ENCODE data around the gene CACNA2D1.

Gene CACNA2D1

GRCh38 chr7:82318786-82319185 lies 124.8 kb downstream of the CACNA2D1 start:
- Histone ChIP-seq H3K9ac (ENCODE audit: low read length) (no peak overlapping the region), H3K36me3 (ENCODE audit: control insufficient read depth, insufficient read depth, low read length) (no peaks in the 10 kb centered on the region), H3K27me3 (ENCODE audit: control insufficient read depth, insufficient read depth, low read length) (no peaks in the 10 kb centered on the region), H3K4me3 (ENCODE audit: low read depth, low read length) (no peak overlapping the region), H3K9me3 (ENCODE audit: control insufficient read depth, insufficient read depth, low read depth, low read length) (no peaks in the 10 kb centered on the region; the same call in 1 of the 2 replicates), H3K27ac (ENCODE audit: low read depth, low read length) (no peak overlapping the region), H3K4me1 (ENCODE audit: control insufficient read depth, insufficient read depth, low read length) (peaks cover 28% of the 10 kb centered on the region)

- Histone ChIP-seq H3K27me3 (ENCODE audit: control insufficient read depth, insufficient read depth, low read length) (no peaks in the 10 kb centered on the region), H3K4me3 (ENCODE audit: low read depth, low read length) (no peak overlapping the region), H3K9me3 (ENCODE audit: control insufficient read depth, insufficient read depth, low read depth, low read length) (no peaks in the 10 kb centered on the region; the same call in 1 of the 2 replicates), H3K36me3 (ENCODE audit: control insufficient read depth, insufficient read depth, low read length) (no peaks in the 10 kb centered on the region), H3K9ac (ENCODE audit: low read length) (no peak overlapping the region), H3K4me1 (ENCODE audit: control insufficient read depth, insufficient read depth, low read length) (peaks cover 39% of the 10 kb centered on the region), H3K27ac (ENCODE audit: low read depth, low read length) (no peak overlapping the region)
Observed at GRCh38 chr7:82317760-82318159, 125.8 kb downstream of the CACNA2D1 start.

DNA sequence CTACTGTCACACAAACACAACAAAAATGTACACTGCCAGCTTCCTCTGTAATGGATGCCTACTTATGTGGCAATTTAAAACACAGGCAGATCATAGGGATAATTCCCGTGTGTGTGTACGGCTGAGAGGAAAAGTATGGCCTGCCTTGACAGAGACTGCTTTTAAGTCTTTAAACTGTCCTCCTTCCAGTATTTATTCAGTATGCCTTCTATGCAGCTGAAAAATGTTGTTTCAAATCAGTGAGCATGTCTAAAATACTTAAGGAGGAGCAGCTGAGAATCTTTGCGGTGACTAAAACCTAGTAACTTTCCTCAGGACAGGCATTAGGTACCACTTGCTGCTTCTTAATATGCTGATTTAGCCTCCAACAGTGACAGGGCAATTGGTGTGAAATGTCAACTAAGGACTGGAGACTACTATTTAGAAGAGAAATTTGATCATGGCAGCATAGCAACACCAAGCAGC lies 126.3 kb downstream of the CACNA2D1 start:
- H3K27me3 ChIP-seq (ENCODE audit: control insufficient read depth, insufficient read depth, low read length): no peaks in the 10 kb centered on the region
- H3K4me3 ChIP-seq (ENCODE audit: low read depth, low read length): no peak overlapping the region
- H3K36me3 ChIP-seq (ENCODE audit: control insufficient read depth, insufficient read depth, low read length): no peaks in the 10 kb centered on the region
- no peak overlapping the region for H3K27ac ChIP-seq (ENCODE audit: low read depth, low read length)
- H3K9me3 ChIP-seq (ENCODE audit: control insufficient read depth, insufficient read depth, low read depth, low read length): no peaks in the 10 kb centered on the region; the same call in 1 of the 2 replicates
- no peak overlapping the region for H3K9ac ChIP-seq (ENCODE audit: low read length)
- H3K4me1 ChIP-seq (ENCODE audit: control insufficient read depth, insufficient read depth, low read length): peaks cover 39% of the 10 kb centered on the region

DNA sequence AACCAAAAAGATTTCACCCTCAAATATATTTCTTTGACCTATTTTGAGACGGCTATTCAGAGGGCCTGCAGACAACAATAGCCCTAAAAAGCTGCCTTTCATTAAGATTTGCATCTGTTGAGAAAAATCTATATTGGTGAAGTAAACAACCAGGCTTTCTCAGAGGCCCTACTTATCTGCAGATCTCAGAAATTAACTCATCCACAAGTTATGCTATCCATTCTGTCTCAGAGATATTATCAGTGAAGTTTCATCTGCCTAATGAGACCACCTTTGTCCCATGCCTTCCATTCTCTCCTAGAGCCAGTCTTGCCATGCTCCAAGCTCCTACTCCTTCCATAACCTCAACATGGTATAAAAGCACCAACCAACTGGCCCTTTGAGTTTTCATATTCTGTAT lies 130.3 kb downstream of the CACNA2D1 start:
- H3K36me3 ChIP-seq (ENCODE audit: control insufficient read depth, insufficient read depth, low read length): no peaks in the 10 kb centered on the region
- no peaks in the 10 kb centered on the region for H3K27me3 ChIP-seq (ENCODE audit: control insufficient read depth, insufficient read depth, low read length)
- H3K27ac ChIP-seq (ENCODE audit: low read depth, low read length): peak overlapping the region; percentile 43
- peaks cover 38% of the 10 kb centered on the region for H3K4me1 ChIP-seq (ENCODE audit: control insufficient read depth, insufficient read depth, low read length)
- H3K9me3 ChIP-seq (ENCODE audit: control insufficient read depth, insufficient read depth, low read depth, low read length): peaks cover 3% of the 10 kb centered on the region; the same call in 1 of the 2 replicates
- no peak overlapping the region for H3K9ac ChIP-seq (ENCODE audit: low read length)
- no peak overlapping the region for H3K4me3 ChIP-seq (ENCODE audit: low read depth, low read length)

DNA sequence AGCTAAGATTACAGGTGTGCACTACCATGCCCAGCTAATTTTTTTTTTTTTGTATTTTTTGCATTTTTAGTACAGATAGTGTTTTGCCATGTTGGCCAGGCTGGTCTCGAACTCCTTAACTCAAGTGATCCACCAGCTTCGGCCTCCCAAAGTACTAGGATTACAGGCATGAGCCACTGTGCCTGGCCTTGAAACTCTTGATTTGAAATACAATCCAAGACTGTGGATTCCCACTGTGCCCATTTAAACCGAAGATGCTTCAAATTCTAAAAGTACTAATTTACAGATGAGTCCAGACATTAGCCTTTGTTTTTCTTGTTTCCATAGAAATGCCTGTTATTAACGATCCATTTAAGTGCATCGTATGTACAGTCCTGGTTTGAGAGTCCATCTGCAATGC lies 130.9 kb downstream of the CACNA2D1 start:
- H3K9ac ChIP-seq (ENCODE audit: low read length): no peak overlapping the region

DNA sequence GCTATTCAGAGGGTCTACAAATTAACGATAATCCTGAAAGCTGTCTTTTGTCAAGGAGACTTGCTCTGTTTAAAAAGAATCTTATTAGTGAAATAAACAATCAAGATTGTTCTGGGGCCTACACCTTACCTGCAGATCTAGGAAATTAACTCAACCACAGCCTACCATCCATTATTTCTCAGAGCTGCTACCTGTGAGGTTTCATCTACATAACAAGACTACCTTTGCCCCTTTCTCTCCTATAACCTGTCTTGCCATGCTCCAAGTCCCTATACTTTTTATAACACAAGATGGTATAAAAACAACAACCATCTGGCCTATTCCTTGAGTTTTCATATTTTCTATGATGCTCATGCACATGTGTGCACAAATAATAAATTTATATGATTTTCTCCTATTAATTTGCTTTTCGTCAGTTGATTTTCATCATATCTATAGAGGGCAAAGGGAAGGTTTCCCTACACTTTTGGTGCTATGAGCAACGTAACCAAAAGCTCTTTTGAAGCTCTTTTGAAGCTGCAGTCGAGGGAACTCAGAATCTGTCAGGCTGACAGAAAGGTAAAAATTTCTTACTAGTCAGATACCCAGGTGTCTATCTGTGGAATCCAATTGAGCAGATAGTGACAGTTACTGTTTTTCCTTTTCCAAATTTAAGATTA lies 138.1 kb downstream of the CACNA2D1 start:
- Histone ChIP-seq H3K27me3 (ENCODE audit: control insufficient read depth, insufficient read depth, low read length) (no peaks in the 10 kb centered on the region), H3K36me3 (ENCODE audit: control insufficient read depth, insufficient read depth, low read length) (no peaks in the 10 kb centered on the region), H3K9me3 (ENCODE audit: control insufficient read depth, insufficient read depth, low read depth, low read length) (peaks cover 3% of the 10 kb centered on the region; the same call in 1 of the 2 replicates), H3K4me1 (ENCODE audit: control insufficient read depth, insufficient read depth, low read length) (peaks cover 19% of the 10 kb centered on the region; the same call in 1 of the 2 replicates), H3K4me3 (ENCODE audit: low read depth, low read length) (no peak overlapping the region), H3K9ac (ENCODE audit: low read length) (no peak overlapping the region), H3K27ac (ENCODE audit: low read depth, low read length) (no peak overlapping the region)

More for the DNA sequence above, 130.9 kb downstream of the CACNA2D1 start:
- H3K4me1 ChIP-seq (ENCODE audit: control insufficient read depth, insufficient read depth, low read length): peaks cover 36% of the 10 kb centered on the region
- no peaks in the 10 kb centered on the region for H3K27me3 ChIP-seq (ENCODE audit: control insufficient read depth, insufficient read depth, low read length)
- H3K27ac ChIP-seq (ENCODE audit: low read depth, low read length): peak overlapping the region; percentile 43
- no peaks in the 10 kb centered on the region for H3K36me3 ChIP-seq (ENCODE audit: control insufficient read depth, insufficient read depth, low read length)
- peaks cover 3% of the 10 kb centered on the region; the same call in 1 of the 2 replicates for H3K9me3 ChIP-seq (ENCODE audit: control insufficient read depth, insufficient read depth, low read depth, low read length)
- no peak overlapping the region for H3K4me3 ChIP-seq (ENCODE audit: low read depth, low read length)

- H3K27ac ChIP-seq (ENCODE audit: low read depth, low read length): no peak overlapping the region
- H3K9me3 ChIP-seq (ENCODE audit: control insufficient read depth, insufficient read depth, low read depth, low read length): peaks cover 6% of the 10 kb centered on the region; the same call in 1 of the 2 replicates
- no peak overlapping the region for H3K4me3 ChIP-seq (ENCODE audit: low read depth, low read length)
- peaks cover 8% of the 10 kb centered on the region; the same call in 1 of the 2 replicates for H3K4me1 ChIP-seq (ENCODE audit: control insufficient read depth, insufficient read depth, low read length)
- 0 out of 2 replicates have a peak, but pooled peaks cover 3% of the 10 kb centered on the region for H3K36me3 ChIP-seq (ENCODE audit: control insufficient read depth, insufficient read depth, low read length)
- H3K27me3 ChIP-seq (ENCODE audit: control insufficient read depth, insufficient read depth, low read length): no peaks in the 10 kb centered on the region
- no peak overlapping the region for H3K9ac ChIP-seq (ENCODE audit: low read length)
Observed at GRCh38 chr7:82294865-82295264, 148.7 kb downstream of the CACNA2D1 start.

GRCh38 chr7:82294382-82294784 lies 149.2 kb downstream of the CACNA2D1 start:
- H3K9me3 ChIP-seq (ENCODE audit: control insufficient read depth, insufficient read depth, low read depth, low read length): peaks cover 6% of the 10 kb centered on the region; the same call in 1 of the 2 replicates
- H3K27ac ChIP-seq (ENCODE audit: low read depth, low read length): no peak overlapping the region
- peaks cover 9% of the 10 kb centered on the region for H3K4me1 ChIP-seq (ENCODE audit: control insufficient read depth, insufficient read depth, low read length)
- H3K4me3 ChIP-seq (ENCODE audit: low read depth, low read length): no peak overlapping the region
- H3K9ac ChIP-seq (ENCODE audit: low read length): no peak overlapping the region
- no peaks in the 10 kb centered on the region for H3K27me3 ChIP-seq (ENCODE audit: control insufficient read depth, insufficient read depth, low read length)
- H3K36me3 ChIP-seq (ENCODE audit: control insufficient read depth, insufficient read depth, low read length): 0 out of 2 replicates have a peak, but pooled peaks cover 3% of the 10 kb centered on the region

- Histone ChIP-seq H3K4me1 (ENCODE audit: control insufficient read depth, insufficient read depth, low read length) (peaks cover 18% of the 10 kb centered on the region), H3K9me3 (ENCODE audit: control insufficient read depth, insufficient read depth, low read depth, low read length) (peaks cover 6% of the 10 kb centered on the region; the same call in 1 of the 2 replicates), H3K9ac (ENCODE audit: low read length) (no peak overlapping the region), H3K36me3 (ENCODE audit: control insufficient read depth, insufficient read depth, low read length) (0 out of 2 replicates have a peak, but pooled peaks cover 3% of the 10 kb centered on the region), H3K27ac (ENCODE audit: low read depth, low read length) (no peak overlapping the region), H3K27me3 (ENCODE audit: control insufficient read depth, insufficient read depth, low read length) (no peaks in the 10 kb centered on the region), H3K4me3 (ENCODE audit: low read depth, low read length) (no peak overlapping the region)
Observed at GRCh38 chr7:82293467-82293866, 150.1 kb downstream of the CACNA2D1 start.

DNA sequence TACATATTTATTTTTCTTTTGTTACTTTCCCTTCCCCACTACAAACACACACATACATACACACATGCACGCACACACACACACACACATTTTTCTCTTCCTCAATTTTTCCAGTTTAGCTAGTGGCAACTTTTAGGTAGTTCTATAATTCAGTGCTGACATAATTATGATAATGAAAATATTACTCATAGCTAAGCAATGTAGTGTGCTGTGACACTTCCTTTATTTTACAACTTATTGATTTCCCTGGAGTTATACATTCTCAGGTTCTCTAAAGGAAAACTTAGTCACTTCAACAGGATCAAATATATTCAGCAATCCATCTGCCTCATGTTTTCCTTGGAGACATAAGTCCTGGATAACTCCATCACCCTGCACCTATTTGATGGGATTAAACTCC lies 151.6 kb downstream of the CACNA2D1 start:
- Histone ChIP-seq H3K9me3 (ENCODE audit: control insufficient read depth, insufficient read depth, low read depth, low read length) (peaks cover 6% of the 10 kb centered on the region; the same call in 1 of the 2 replicates), H3K9ac (ENCODE audit: low read length) (no peak overlapping the region), H3K4me3 (ENCODE audit: low read depth, low read length) (no peak overlapping the region), H3K4me1 (ENCODE audit: control insufficient read depth, insufficient read depth, low read length) (peaks cover 22% of the 10 kb centered on the region), H3K36me3 (ENCODE audit: control insufficient read depth, insufficient read depth, low read length) (0 out of 2 replicates have a peak, but pooled peaks cover 3% of the 10 kb centered on the region), H3K27ac (ENCODE audit: low read depth, low read length) (no peak overlapping the region), H3K27me3 (ENCODE audit: control insufficient read depth, insufficient read depth, low read length) (no peaks in the 10 kb centered on the region)

GRCh38 chr7:82289889-82290288 lies 153.7 kb downstream of the CACNA2D1 start:
- Histone ChIP-seq H3K9ac (ENCODE audit: low read length) (no peak overlapping the region), H3K36me3 (ENCODE audit: control insufficient read depth, insufficient read depth, low read length) (0 out of 2 replicates have a peak, but pooled peaks cover 3% of the 10 kb centered on the region), H3K4me1 (ENCODE audit: control insufficient read depth, insufficient read depth, low read length) (peaks cover 42% of the 10 kb centered on the region), H3K27ac (ENCODE audit: low read depth, low read length) (peak overlapping the region; percentile 13; the same call in 1 of the 2 replicates), H3K4me3 (ENCODE audit: low read depth, low read length) (no peak overlapping the region), H3K9me3 (ENCODE audit: control insufficient read depth, insufficient read depth, low read depth, low read length) (peaks cover 6% of the 10 kb centered on the region; the same call in 1 of the 2 replicates), H3K27me3 (ENCODE audit: control insufficient read depth, insufficient read depth, low read length) (no peaks in the 10 kb centered on the region)

Data from HUES6 (cell line).